ENCODE data around the gene CACNA1C. TPM values are rescaled to one million over a fixed set of nuclear protein-coding genes. Genes with fewer than 3 reads are reported as not detected.

CACNA1C gene
- 0.02 TPM in 2 replicates for total RNA-seq

DNA sequence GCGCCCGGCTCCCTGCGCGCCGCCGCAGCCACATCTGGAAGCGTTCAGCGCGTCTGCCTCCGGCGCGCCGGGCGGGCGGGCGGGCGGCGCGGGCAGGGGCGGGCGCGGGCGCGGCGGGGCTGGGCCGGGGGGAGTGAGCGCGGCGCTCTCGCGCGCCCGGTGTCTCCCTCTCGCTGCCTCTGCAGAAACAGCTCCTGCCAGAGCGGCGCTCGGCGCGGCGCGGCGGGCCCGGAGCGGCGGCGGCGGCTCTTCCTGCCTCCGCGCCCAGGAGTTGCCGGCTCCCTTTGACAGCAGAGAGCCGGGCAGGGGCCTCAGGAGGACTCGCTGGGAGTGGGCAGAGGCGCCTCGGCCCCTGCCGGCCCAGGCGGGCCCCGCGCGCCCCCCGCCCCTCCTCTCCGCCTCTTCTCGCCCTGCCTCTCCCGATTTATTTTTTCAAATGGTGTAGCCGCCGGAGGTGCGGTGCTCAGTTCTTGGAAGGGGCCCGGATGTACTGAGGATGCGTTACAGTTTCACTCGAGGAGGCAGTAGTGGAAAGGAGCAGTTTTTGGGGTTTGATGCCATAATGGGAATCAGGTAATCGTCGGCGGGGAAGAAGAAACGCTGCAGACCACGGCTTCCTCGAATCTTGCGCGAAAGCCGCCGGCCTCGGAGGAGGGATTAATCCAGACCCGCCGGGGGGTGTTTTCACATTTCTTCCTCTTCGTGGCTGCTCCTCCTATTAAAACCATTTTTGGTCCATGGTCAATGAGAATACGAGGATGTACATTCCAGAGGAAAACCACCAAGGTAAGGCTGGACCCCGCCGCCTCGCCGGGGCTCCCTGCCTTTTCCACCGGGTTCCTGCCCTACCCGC is at the start of gene CACNA1C:
TSS of gene CACNA1C (plus strand) at position 162 of the 853 bp plus-strand sequence. CDS start at position 738, 576 bp downstream.
- peaks cover 26% of the 10 kb centered on the region for H3K4me1 Mint-ChIP-seq
- CTCF ChIA-PET, result no interaction called here
- intact Hi-C loops (cut with micrococcal nuclease), result no loop called here

DNA sequence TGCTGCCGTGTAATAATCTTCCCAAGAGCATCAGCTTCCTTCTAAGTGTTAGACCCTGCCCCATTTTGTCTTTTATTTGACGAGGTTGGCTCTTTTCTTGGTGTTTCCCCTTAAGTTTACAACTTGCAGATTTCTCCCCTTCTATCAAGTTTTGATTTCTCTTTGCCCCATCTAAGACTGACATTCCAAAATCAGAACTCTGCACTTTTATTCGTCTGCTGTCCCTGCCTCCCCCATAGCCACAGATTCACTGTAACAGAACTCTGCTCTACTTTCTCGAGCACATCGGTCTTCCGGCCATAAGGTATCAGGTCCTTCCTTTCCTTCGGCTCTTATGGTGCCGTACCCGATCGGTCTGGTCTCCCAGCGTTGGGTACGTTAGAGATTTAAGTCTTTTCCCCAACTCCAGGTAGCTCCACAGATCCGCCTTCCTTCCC is 49.1 kb upstream of the CACNA1C start:
- POLR2A ChIA-PET, result interaction anchor here (0.5 to 1.2 kb wide), 3 partner anchors 63 to 1334 kb away, joined by 3 to 4 read pairs (median 4); no protein-coding TSS in a partner anchor
- peak overlapping the region; percentile 98 for H3K27ac Mint-ChIP-seq
- intact Hi-C loops (cut with micrococcal nuclease), result loop anchor here (1.0 to 2.0 kb wide), 6 partner anchors 31 to 1054 kb away; partner anchors contain the start of genes ITFG2 and RAD52
- peaks cover 2% of the 10 kb centered on the region for H3K9me3 Mint-ChIP-seq
- H3K27me3 Mint-ChIP-seq, result no peaks in the 10 kb centered on the region
- peaks cover 8% of the 10 kb centered on the region for H3K36me3 Mint-ChIP-seq (ENCODE audit: low read depth)
- CTCF ChIA-PET, result interaction anchor here (1.1 kb wide), 1 partner anchor 31 kb away, joined by 4 read pairs; no protein-coding TSS in a partner anchor
- H3K4me1 Mint-ChIP-seq, result peaks cover 26% of the 10 kb centered on the region
- peak overlapping the region; percentile 99 for H3K4me3 Mint-ChIP-seq
- ATAC-seq (ENCODE audit: low read depth), result peak; percentile 12
- no peak for TF ChIP-seq CTCF (IDR thresholded peaks at IDR 0.05)
- DNase-seq, result no peak

More for the DNA sequence above, at the start of gene CACNA1C:
- peaks cover 54% of the 10 kb centered on the region for H3K27me3 Mint-ChIP-seq
- ATAC-seq (ENCODE audit: low read depth) (no peak), DNase-seq (no peak)
- no peaks in the 10 kb centered on the region for H3K36me3 Mint-ChIP-seq (ENCODE audit: low read depth)
- no peak for TF ChIP-seq CTCF (IDR thresholded peaks at IDR 0.05)
- peak within 1 kb of the TSS; percentile 79 for H3K4me3 Mint-ChIP-seq
- POLR2A ChIA-PET, result no interaction called here
- H3K9me3 Mint-ChIP-seq, result no peaks in the 10 kb centered on the region
- H3K27ac Mint-ChIP-seq, result no peak within 1 kb of the TSS

DNA sequence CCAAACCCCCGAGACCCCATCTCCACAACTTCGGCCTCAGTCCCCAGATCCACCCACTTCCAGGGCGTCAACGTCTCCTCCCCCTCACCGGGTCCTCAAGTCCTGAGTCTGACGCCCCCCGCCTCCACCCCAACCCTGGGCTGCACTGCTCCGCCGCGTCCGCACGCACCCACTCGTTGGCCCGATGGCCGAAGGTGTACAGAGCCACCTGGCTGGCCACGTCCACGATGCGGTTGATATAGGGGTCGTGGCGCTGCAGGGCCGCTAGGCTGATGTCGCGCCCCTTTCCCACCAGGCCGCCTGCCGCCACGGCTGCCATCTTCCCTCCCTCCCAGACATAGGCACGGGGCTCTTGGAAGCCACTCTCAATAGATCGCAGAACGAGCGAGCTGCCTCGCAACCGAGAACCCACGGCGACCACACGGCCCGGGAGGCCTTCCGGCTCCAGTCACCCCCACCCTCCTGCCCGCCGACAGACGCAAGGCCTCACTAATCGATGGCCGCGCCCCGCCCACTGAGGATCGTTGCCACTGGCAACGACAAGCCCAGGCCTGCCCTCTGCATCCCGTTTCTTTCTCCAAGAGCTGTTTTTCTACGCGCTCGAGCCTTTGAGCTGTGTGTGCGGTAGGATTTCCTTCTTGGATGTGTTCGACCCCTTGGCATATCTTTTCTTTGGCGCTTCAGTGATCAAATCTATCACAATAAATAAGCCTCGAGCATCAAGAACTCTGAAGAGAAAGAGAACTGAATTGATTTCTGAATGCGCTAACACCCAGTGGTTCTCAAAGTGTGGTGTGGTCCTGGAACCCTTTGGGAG is 48.5 kb upstream of the CACNA1C start, which contains the start of gene DCP1B:
TSS of gene DCP1B (minus strand) at position 345 of the 817 bp plus-strand sequence. CDS start at position 319, 26 bp downstream.
- no peaks in the 10 kb centered on the region for H3K27me3 Mint-ChIP-seq
- ChIA-PET POLR2A (interaction anchor here (0.5 to 1.2 kb wide), 3 partner anchors 64 to 1335 kb away, joined by 3 to 4 read pairs (median 4); no protein-coding TSS in a partner anchor), CTCF (interaction anchor here (1.1 kb wide), 1 partner anchor 30 kb away, joined by 4 read pairs; no protein-coding TSS in a partner anchor)
- DNase-seq (peak; percentile 83), ATAC-seq (ENCODE audit: low read depth) (peak; percentile 99)
- H3K4me3 Mint-ChIP-seq, result peak within 1 kb of the TSS; percentile 99
- intact Hi-C loops (cut with micrococcal nuclease), result loop anchor here (1.0 to 2.0 kb wide), 6 partner anchors 30 to 1055 kb away; partner anchors contain the start of genes ITFG2 and RAD52
- peaks cover 2% of the 10 kb centered on the region for H3K9me3 Mint-ChIP-seq
- peak within 1 kb of the TSS; percentile 98 for H3K27ac Mint-ChIP-seq
- peaks cover 8% of the 10 kb centered on the region for H3K36me3 Mint-ChIP-seq (ENCODE audit: low read depth)
- H3K4me1 Mint-ChIP-seq, result peaks cover 26% of the 10 kb centered on the region
- TF ChIP-seq CTCF (IDR thresholded peaks at IDR 0.05), result no peak

GRCh38 chr12:2008677-2009076 is 44.1 kb upstream of the CACNA1C start:
- CTCF ChIA-PET, result no interaction called here

More at GRCh38 chr12:2008677-2009076, 44.1 kb upstream of the CACNA1C start:
- ATAC-seq (ENCODE audit: low read depth) (no peak), DNase-seq (no peak)
- Mint-ChIP-seq H3K9me3 (peaks cover 2% of the 10 kb centered on the region), H3K27me3 (no peaks in the 10 kb centered on the region), H3K4me1 (peaks cover 9% of the 10 kb centered on the region), H3K27ac (no peak overlapping the region), H3K4me3 (no peak overlapping the region), H3K36me3 (ENCODE audit: low read depth) (peaks cover 7% of the 10 kb centered on the region)
- POLR2A ChIA-PET, result interaction anchor here (0.5 kb wide), 1 partner anchor 300 kb away, joined by 6 read pairs; no protein-coding TSS in a partner anchor
- no peak for TF ChIP-seq CTCF (IDR thresholded peaks at IDR 0.05)
- intact Hi-C loops (cut with micrococcal nuclease), result no loop called here

All from activated B cell treated with CpG ODN at 0.5 μM for 24 hours (primary cell).